ENCODE measurements around the gene CLIP2. TPM values are rescaled to one million over a fixed set of nuclear protein-coding genes. Genes with fewer than 3 reads are reported as not detected.
"Not testable (repeated sequence)": the region's sequence is repeated elsewhere in the genome, so short reads cannot be mapped to it uniquely, and the experiment has no call there.

The CLIP2 gene
- total RNA-seq, 1 donor: 31.9 TPM

- H3K4me3 ChIP-seq (ENCODE audit: low read depth, low read length): no peak overlapping the region
- peak; percentile 30 for DNase-seq (ENCODE audit: low read depth)
- TF ChIP-seq CTCF (IDR thresholded peaks at IDR 0.05; ENCODE audit: insufficient read depth, low read length): no peak
Observed at GRCh38 chr7:74372511-74373111, 83.4 kb downstream of the CLIP2 start.

GRCh38 chr7:74373536-74373935 is 84.3 kb downstream of the CLIP2 start:
- no peak overlapping the region for H3K4me3 ChIP-seq (ENCODE audit: low read depth, low read length)
- no peak for TF ChIP-seq CTCF (IDR thresholded peaks at IDR 0.05; ENCODE audit: insufficient read depth, low read length)
- DNase-seq (ENCODE audit: low read depth): no peak

DNA sequence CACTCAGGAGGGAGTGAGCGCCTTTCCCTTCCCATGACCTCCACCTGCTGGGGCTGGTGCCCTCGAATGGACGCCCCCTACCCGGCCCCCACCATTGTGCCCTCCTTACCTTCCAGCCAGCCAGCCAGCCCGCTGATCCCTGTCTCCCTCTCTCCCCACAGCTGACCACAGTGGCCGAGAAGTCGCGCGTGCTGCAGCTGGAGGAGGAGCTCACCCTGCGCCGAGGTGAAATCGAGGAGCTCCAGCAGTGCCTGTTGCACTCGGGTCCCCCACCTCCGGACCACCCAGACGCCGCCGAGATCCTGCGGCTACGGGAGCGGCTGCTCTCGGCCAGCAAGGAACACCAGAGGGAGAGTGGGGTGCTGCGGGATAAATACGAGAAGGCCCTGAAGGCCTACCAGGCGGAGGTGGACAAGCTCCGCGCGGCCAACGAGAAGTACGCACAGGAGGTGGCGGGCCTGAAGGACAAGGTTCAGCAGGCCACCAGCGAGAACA is 86.6 kb downstream of the CLIP2 start:
- no peak for TF ChIP-seq CTCF (IDR thresholded peaks at IDR 0.05; ENCODE audit: insufficient read depth, low read length)
- no peak overlapping the region for H3K4me3 ChIP-seq (ENCODE audit: low read depth, low read length)
- DNase-seq (ENCODE audit: low read depth): no peak

GRCh38 chr7:74376256-74377036 is 87.2 kb downstream of the CLIP2 start:
- TF ChIP-seq CTCF (IDR thresholded peaks at IDR 0.05; ENCODE audit: insufficient read depth, low read length): no peak
- no peak for DNase-seq (ENCODE audit: low read depth)
- no peak overlapping the region for H3K4me3 ChIP-seq (ENCODE audit: low read depth, low read length)

GRCh38 chr7:74379938-74380337 is 90.7 kb downstream of the CLIP2 start:
- TF ChIP-seq CTCF (IDR thresholded peaks at IDR 0.05; ENCODE audit: insufficient read depth, low read length): no peak
- DNase-seq (ENCODE audit: low read depth): no peak
- H3K4me3 ChIP-seq (ENCODE audit: low read depth, low read length): no peak overlapping the region

DNA sequence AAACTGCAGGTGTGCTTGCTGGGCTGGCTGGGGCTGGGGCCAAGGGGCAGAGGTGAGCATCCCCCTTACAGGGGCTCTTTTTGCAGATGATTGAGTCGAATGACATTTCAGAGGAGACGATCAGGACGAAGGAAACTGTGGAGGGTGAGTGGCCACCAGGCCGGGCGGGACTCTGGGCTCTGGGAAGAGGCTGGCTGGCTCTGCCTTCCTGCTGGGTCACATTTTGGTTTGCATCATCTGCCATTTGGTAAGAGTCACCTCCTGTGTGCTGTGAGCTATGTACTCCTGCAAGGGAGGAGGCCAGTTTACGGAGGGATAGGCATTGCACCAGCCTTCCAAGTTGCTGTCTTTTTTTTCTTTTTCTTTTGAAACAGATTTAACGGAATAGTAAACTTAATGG is 91.5 kb downstream of the CLIP2 start:
- no peak overlapping the region for H3K4me3 ChIP-seq (ENCODE audit: low read depth, low read length)

GRCh38 chr7:74384086-74384485 is 94.9 kb downstream of the CLIP2 start:
- not testable (repeated sequence) for DNase-seq (ENCODE audit: low read depth); H3K4me3 ChIP-seq (ENCODE audit: low read depth, low read length)

More for the DNA sequence above, 91.5 kb downstream of the CLIP2 start:
- no peak for DNase-seq (ENCODE audit: low read depth)
- no peak for TF ChIP-seq CTCF (IDR thresholded peaks at IDR 0.05; ENCODE audit: insufficient read depth, low read length)

- not testable (repeated sequence) for DNase-seq (ENCODE audit: low read depth); H3K4me3 ChIP-seq (ENCODE audit: low read depth, low read length)
Observed at GRCh38 chr7:74384854-74385253, 95.6 kb downstream of the CLIP2 start.

Measured in fibroblast of the aortic adventitia (primary cell).